HCT116 (cell line): ENCODE data around the gene LYAR. TPM values are rescaled to one million over a fixed set of nuclear protein-coding genes. Genes with fewer than 3 reads are reported as not detected.

Source experiments
- ATAC-seq: fragments of 200-7000 bp; cut with Tn5 transposase; 2 replicates; pipeline ENCODE4 v1.9.1; 2020; ENCODE audit warnings: mild to moderate bottlenecking, moderate library complexity
- BruUV-seq: library from RNA; stranded (reverse); fragments of 400-500 nt; replicated peaks from 2 replicates; lab custom pipeline; 2021; lab: Mats Ljungman, UMichigan
- CTCF ChIA-PET: fragments of 300-600 bp; sonication (Branson Sonifier 250); formaldehyde crosslinking; loops from one replicate; lab custom pipeline; 2021; ENCODE audit warnings: antibody characterized with exemption; lab: Charles Lee
- POLR2A ChIA-PET: fragments of 300-600, 350-600 bp; sonication (Branson Sonifier 250); formaldehyde crosslinking; loops from one replicate; lab custom pipeline; 2021; ENCODE audit warnings: antibody characterized with exemption; lab: Charles Lee
- RAD21 ChIA-PET, 2 experiments: fragments of 300-600 bp; sonication (Branson Sonifier 250); formaldehyde crosslinking; loops; one replicate each; lab custom pipeline; 2023; ENCODE audit warnings: low total read pairs in 2 of 2; ENCODE audit not compliant: uncharacterized antibody in 2 of 2, unreplicated experiment in 2 of 2, low non-redundant PET in 1 of 2; lab: Charles Lee
- DNase-seq: peaks from one replicate; pipeline ENCODE4 v3.0.0-alpha.2; 2010; ENCODE audit warnings: low read depth, low spot score
- H2AFZ ChIP-seq: fragments of 200-600 bp; shearing (Covaris generic), sonication (generic); 2 replicates; pipeline ENCODE4 v1.6.1; 2017; ENCODE audit warnings: low read depth, mixed run types, mixed read lengths, antibody characterized with exemption, low read length; ENCODE audit not compliant: poor library complexity, severe bottlenecking
- H3K27ac ChIP-seq: 2 replicates; pipeline ENCODE4 v1.5.1; 2012; ENCODE audit warnings: low read depth, low read length
- H3K27me3 ChIP-seq: fragments of 200-600 bp; sonication (generic); 2 replicates; pipeline ENCODE4 v1.6.1; 2016; ENCODE audit warnings: mixed run types, low read length, mixed read lengths; ENCODE audit not compliant: insufficient read depth
- H3K36me3 ChIP-seq, 2 experiments: fragments of 200-500 bp in 1 of 2; fragments of 200-600 bp in 1 of 2; sonication (Bioruptor generic) in 1 of 2; sonication (generic) in 1 of 2; 2 replicates each; pipeline versions ENCODE4 v1.5.1 to v1.6.1; 2014 to 2016; ENCODE audit warnings: low read length in 2 of 2, inconsistent platforms in 1 of 2, mixed read lengths in 1 of 2, mixed run types in 1 of 2; ENCODE audit not compliant: insufficient read depth in 2 of 2, control insufficient read depth in 1 of 2
- H3K4me1 ChIP-seq, 2 experiments: fragments of 200-600 bp in 1 of 2; sonication (generic) in 1 of 2; 2 replicates each; pipeline versions ENCODE4 v1.5.1 to v1.6.1; 2012 to 2017; ENCODE audit warnings: low read length in 2 of 2, inconsistent platforms in 1 of 2, mild to moderate bottlenecking in 1 of 2, mixed read lengths in 1 of 2, mixed run types in 1 of 2, moderate library complexity in 1 of 2; ENCODE audit not compliant: insufficient read depth in 2 of 2, control insufficient read depth in 1 of 2
- H3K4me2 ChIP-seq: fragments of 200-600 bp; sonication (generic); 2 replicates; pipeline ENCODE4 v1.6.1; 2017; ENCODE audit warnings: mixed run types, low read length, mixed read lengths
- H3K4me3 ChIP-seq, 2 experiments: fragments of 200-600 bp in 1 of 2; sonication (generic) in 1 of 2; replicated peaks in 1 of 2; 2 replicates each; pipeline ENCODE4 v1.5.1; 2011 to 2016; ENCODE audit warnings: low read length in 2 of 2, control low read depth in 1 of 2, low read depth in 1 of 2, mild to moderate bottlenecking in 1 of 2, mixed read lengths in 1 of 2, mixed run types in 1 of 2
- H3K79me2 ChIP-seq: fragments of 200-600 bp; sonication (generic); 2 replicates; pipeline ENCODE4 v1.6.1; 2017; ENCODE audit warnings: mild to moderate bottlenecking, mixed run types, low read length, moderate library complexity, mixed read lengths; ENCODE audit not compliant: insufficient read depth
- H3K9ac ChIP-seq: fragments of 200-600 bp; sonication (generic); 2 replicates; pipeline ENCODE4 v1.6.1; 2016; ENCODE audit warnings: low read length, mixed read lengths
- H3K9me2 ChIP-seq: fragments of 200-600 bp; sonication (generic), shearing (Covaris generic); 2 replicates; pipeline ENCODE4 v1.6.1; 2017; ENCODE audit warnings: mixed run types, mild to moderate bottlenecking, moderate library complexity; ENCODE audit not compliant: insufficient read depth
- H3K9me3 ChIP-seq, 2 experiments: fragments of 200-500 bp in 1 of 2; fragments of 200-600 bp in 1 of 2; sonication (Bioruptor generic) in 1 of 2; sonication (generic) in 1 of 2; 2 replicates each; pipeline ENCODE4 v1.6.1; 2014 to 2017; ENCODE audit warnings: low read length in 2 of 2, mixed read lengths in 2 of 2, inconsistent platforms in 1 of 2, low read depth in 1 of 2, mild to moderate bottlenecking in 1 of 2, mixed run types in 1 of 2, moderate library complexity in 1 of 2; ENCODE audit not compliant: control insufficient read depth in 1 of 2, insufficient read depth in 1 of 2
- H4K20me1 ChIP-seq: fragments of 200-600 bp; sonication (generic), shearing (Covaris generic); 2 replicates; pipeline ENCODE4 v1.6.1; 2017; ENCODE audit warnings: mixed run types, mild to moderate bottlenecking, moderate library complexity; ENCODE audit not compliant: insufficient read depth
- CBX3 ChIP-seq: IDR thresholded peaks from 2 replicates; pipeline ENCODE4 v1.6.1; 2012; ENCODE audit warnings: low read depth
- CEBPB ChIP-seq: IDR thresholded peaks from 2 replicates; pipeline ENCODE4 v1.6.1; 2012; ENCODE audit warnings: low read depth
- EGR1 ChIP-seq: IDR thresholded peaks from 2 replicates; pipeline ENCODE4 v1.6.1; 2012; ENCODE audit warnings: low read depth
- ELF1 ChIP-seq: IDR thresholded peaks from 2 replicates; pipeline ENCODE4 v1.6.1; 2012; ENCODE audit warnings: low read depth, borderline replicate concordance
- EZH2 ChIP-seq: fragments of 200-600 bp; sonication (generic); IDR thresholded peaks from 2 replicates; pipeline ENCODE4 v1.6.1; 2017; ENCODE audit warnings: antibody characterized with exemption, mixed run types
- EZH2phosphoT487 ChIP-seq: fragments of 200-600 bp; IDR thresholded peaks from 2 replicates; pipeline ENCODE4 v1.6.1; 2018; ENCODE audit warnings: antibody characterized with exemption, borderline replicate concordance
- FOSL1 ChIP-seq: IDR thresholded peaks from 2 replicates; pipeline ENCODE4 v1.6.1; 2012; ENCODE audit warnings: low read depth
- JUND ChIP-seq: IDR thresholded peaks from 2 replicates; pipeline ENCODE4 v1.6.1; 2012
- POLR2A ChIP-seq: IDR thresholded peaks from 2 replicates; pipeline ENCODE4 v1.7.0; 2011; ENCODE audit warnings: borderline replicate concordance; ENCODE audit not compliant: insufficient read depth, insufficient read length; ENCODE audit errors: extremely low read depth
- RAD21 ChIP-seq: IDR thresholded peaks from 2 replicates; pipeline ENCODE4 v1.6.1; 2012; ENCODE audit warnings: low read depth, mild to moderate bottlenecking
- REST ChIP-seq: IDR thresholded peaks from 2 replicates; pipeline ENCODE4 v1.6.1; 2012; ENCODE audit warnings: low read depth
- SIN3A ChIP-seq: IDR thresholded peaks from 2 replicates; pipeline ENCODE4 v1.6.1; 2012; ENCODE audit warnings: low read depth
- SRF ChIP-seq: IDR thresholded peaks from 2 replicates; pipeline ENCODE4 v1.6.1; 2012; ENCODE audit warnings: low read depth
- YY1 ChIP-seq: IDR thresholded peaks from 2 replicates; pipeline ENCODE4 v1.6.1; 2011; ENCODE audit warnings: low read length, low read depth, moderate library complexity, mild to moderate bottlenecking; ENCODE audit not compliant: insufficient replicate concordance; ENCODE audit errors: extremely low read depth
- ZFX ChIP-seq: fragments of 450-650 bp; IDR thresholded peaks from 2 replicates; pipeline ENCODE4 v1.6.1; 2017
- intact Hi-C: fragments of 100-400 bp; cut with micrococcal nuclease; formaldehyde crosslinking; loops from 2 replicates; pipeline ENCODE4 v1.10.0; 2022
- total RNA-seq: library from RNA; stranded (reverse); gene quantifications from one replicate; pipeline ENCODE4 v1.2.1, GENCODE V29; 2021; ENCODE audit not compliant: unreplicated experiment
- TF ChIP-seq, protein P1 (sequence below): IDR thresholded peaks from 2 replicates; pipeline ENCODE4 v1.6.1; 2012
- TF ChIP-seq, protein P2 (sequence below): IDR thresholded peaks from 2 replicates; pipeline ENCODE4 v1.6.1; 2012
- TF ChIP-seq, protein P3 (sequence below), 3 experiments: fragments of 200-600 bp in 1 of 3; sonication (generic) in 1 of 3; IDR thresholded peaks in 2 of 3; conservative IDR thresholded peaks in 1 of 3; 2 replicates each; pipeline ENCODE4 v1.5.1; 2012 to 2017; ENCODE audit warnings: low read depth in 2 of 3, low read length in 2 of 3, antibody characterized with exemption in 1 of 3, borderline replicate concordance in 1 of 3, control low read depth in 1 of 3, mild to moderate bottlenecking in 1 of 3, mixed read lengths in 1 of 3, mixed run types in 1 of 3, moderate library complexity in 1 of 3; ENCODE audit not compliant: insufficient read depth in 1 of 3

Gene LYAR
- total RNA-seq, 1 experiment from 2014 or later = 53.0 TPM

DNA sequence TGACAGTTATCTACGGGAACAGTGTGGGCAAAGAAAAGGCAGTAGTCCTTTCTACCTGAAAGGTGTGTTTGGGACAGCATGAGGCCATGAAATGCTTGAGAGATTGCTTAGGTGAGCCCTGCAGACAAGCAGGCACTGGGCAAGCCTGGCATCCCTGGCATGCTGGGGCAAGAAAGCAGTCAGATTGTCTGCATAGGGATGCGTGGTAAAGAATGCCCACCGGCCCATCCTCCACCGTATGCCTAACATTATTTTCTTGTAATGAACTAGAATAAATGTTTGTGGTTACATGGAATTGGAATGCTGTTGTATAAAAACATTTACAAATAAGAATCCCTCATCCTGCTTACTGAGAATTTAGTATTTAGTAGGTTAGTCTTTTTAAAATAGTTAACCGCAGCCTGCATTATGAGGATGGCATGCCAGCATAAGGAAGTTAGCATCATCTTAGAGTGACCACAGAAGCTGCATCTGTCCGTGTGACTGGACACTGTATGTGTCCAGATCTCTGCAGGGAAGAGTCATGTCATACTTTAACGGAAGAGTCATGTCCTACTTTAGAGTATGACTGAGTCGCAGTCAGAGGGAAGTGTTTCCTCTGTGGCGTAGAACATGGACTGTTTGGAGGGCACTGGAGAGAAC lies 19.0 kb upstream of the LYAR start:
- no peak overlapping the region for H3K4me3 ChIP-seq
- H4K20me1 ChIP-seq = no peaks in the 10 kb centered on the region
- H3K27me3 ChIP-seq = no peaks in the 10 kb centered on the region
- intact Hi-C loops = no loop called here
- H3K9me2 ChIP-seq = no peaks in the 10 kb centered on the region
- CTCF ChIA-PET = no interaction called here
- no peak for TF ChIP-seq ELF1
- TF ChIP-seq POLR2A = no peak
- no peak for TF ChIP-seq REST
- TF ChIP-seq EZH2phosphoT487 = no peak
- no peak for TF ChIP-seq JUND
- TF ChIP-seq SIN3A = no peak
- no peak for TF ChIP-seq RAD21
- TF ChIP-seq EZH2 = no peak
- no peak for TF ChIP-seq EGR1
- TF ChIP-seq ZFX = no peak
- TF ChIP-seq FOSL1 = no peak
- TF ChIP-seq, protein P1, sequence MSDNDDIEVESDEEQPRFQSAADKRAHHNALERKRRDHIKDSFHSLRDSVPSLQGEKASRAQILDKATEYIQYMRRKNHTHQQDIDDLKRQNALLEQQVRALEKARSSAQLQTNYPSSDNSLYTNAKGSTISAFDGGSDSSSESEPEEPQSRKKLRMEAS = no peak
- TF ChIP-seq CEBPB = no peak
- TF ChIP-seq, protein P2, sequence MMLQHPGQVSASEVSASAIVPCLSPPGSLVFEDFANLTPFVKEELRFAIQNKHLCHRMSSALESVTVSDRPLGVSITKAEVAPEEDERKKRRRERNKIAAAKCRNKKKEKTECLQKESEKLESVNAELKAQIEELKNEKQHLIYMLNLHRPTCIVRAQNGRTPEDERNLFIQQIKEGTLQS = no peak
- TF ChIP-seq, protein P3, sequence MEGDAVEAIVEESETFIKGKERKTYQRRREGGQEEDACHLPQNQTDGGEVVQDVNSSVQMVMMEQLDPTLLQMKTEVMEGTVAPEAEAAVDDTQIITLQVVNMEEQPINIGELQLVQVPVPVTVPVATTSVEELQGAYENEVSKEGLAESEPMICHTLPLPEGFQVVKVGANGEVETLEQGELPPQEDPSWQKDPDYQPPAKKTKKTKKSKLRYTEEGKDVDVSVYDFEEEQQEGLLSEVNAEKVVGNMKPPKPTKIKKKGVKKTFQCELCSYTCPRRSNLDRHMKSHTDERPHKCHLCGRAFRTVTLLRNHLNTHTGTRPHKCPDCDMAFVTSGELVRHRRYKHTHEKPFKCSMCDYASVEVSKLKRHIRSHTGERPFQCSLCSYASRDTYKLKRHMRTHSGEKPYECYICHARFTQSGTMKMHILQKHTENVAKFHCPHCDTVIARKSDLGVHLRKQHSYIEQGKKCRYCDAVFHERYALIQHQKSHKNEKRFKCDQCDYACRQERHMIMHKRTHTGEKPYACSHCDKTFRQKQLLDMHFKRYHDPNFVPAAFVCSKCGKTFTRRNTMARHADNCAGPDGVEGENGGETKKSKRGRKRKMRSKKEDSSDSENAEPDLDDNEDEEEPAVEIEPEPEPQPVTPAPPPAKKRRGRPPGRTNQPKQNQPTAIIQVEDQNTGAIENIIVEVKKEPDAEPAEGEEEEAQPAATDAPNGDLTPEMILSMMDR (IDR thresholded peaks at IDR 0.05 in 2 of 3, conservative IDR thresholded peaks at IDR 0.05 in 1 of 3; ENCODE audit: borderline replicate concordance in 1 of 3, insufficient read depth in 1 of 3, low read depth in 2 of 3, low read length in 2 of 3) = no peak
- no peak for TF ChIP-seq CBX3
- TF ChIP-seq YY1 = no peak
- TF ChIP-seq SRF = no peak
- H3K36me3 ChIP-seq = no peaks in the 10 kb centered on the region; a peak in 2 of 4 replicates
- DNase-seq (no peak), ATAC-seq (no peak)
- no peaks in the 10 kb centered on the region for H3K9me3 ChIP-seq
- BruUV-seq = no TSS peak
- H3K9ac ChIP-seq = no peak overlapping the region
- H3K27ac ChIP-seq = no peak overlapping the region
- H2AFZ ChIP-seq = no peak overlapping the region
- H3K79me2 ChIP-seq = no peaks in the 10 kb centered on the region
- H3K4me1 ChIP-seq = no peaks in the 10 kb centered on the region
- no peak overlapping the region for H3K4me2 ChIP-seq
- POLR2A ChIA-PET = no interaction called here
- RAD21 ChIA-PET = no interaction called here
